Rectal smooth muscle tissue (tissue), 1 donor: ENCODE data around the gene RPL31.
"Not testable (repeated sequence)": the region's sequence is repeated elsewhere in the genome, so short reads cannot be mapped to it uniquely, and the experiment has no call there.

Experiments used
- H3K27ac ChIP-seq: one replicate; pipeline ENCODE4 v1.7.0; 2013; ENCODE audit warnings: low read depth, low read length, inconsistent platforms
- H3K27me3 ChIP-seq: one replicate; pipeline ENCODE4 v1.7.0; 2013; ENCODE audit warnings: low read length; ENCODE audit not compliant: control insufficient read depth, insufficient read depth
- H3K36me3 ChIP-seq: one replicate; pipeline ENCODE4 v1.7.0; 2013; ENCODE audit warnings: low read length; ENCODE audit not compliant: control insufficient read depth, insufficient read depth
- H3K4me1 ChIP-seq: one replicate; pipeline ENCODE4 v1.7.0; 2013; ENCODE audit warnings: low read length; ENCODE audit not compliant: control insufficient read depth, insufficient read depth
- H3K4me3 ChIP-seq: one replicate; pipeline ENCODE4 v1.7.0; 2013; ENCODE audit warnings: low read length
- H3K9ac ChIP-seq: one replicate; pipeline ENCODE4 v1.7.0; 2013; ENCODE audit warnings: low read length

The RPL31 gene

GRCh38 chr2:101045330-101045729 lies 43.2 kb downstream of the RPL31 start:
- no peaks in the 10 kb centered on the region for H3K27me3 ChIP-seq
- H3K9ac ChIP-seq: no peak overlapping the region
- no peaks in the 10 kb centered on the region for H3K36me3 ChIP-seq
- H3K4me3 ChIP-seq: no peak overlapping the region
- H3K4me1 ChIP-seq: no peaks in the 10 kb centered on the region
- no peak overlapping the region for H3K27ac ChIP-seq

GRCh38 chr2:101047075-101047766 lies 45.1 kb downstream of the RPL31 start:
- H3K4me1 ChIP-seq: no peaks in the 10 kb centered on the region
- H3K27ac ChIP-seq: no peak overlapping the region
- H3K27me3 ChIP-seq: no peaks in the 10 kb centered on the region
- no peaks in the 10 kb centered on the region for H3K36me3 ChIP-seq
- H3K4me3 ChIP-seq: no peak overlapping the region
- no peak overlapping the region for H3K9ac ChIP-seq

DNA sequence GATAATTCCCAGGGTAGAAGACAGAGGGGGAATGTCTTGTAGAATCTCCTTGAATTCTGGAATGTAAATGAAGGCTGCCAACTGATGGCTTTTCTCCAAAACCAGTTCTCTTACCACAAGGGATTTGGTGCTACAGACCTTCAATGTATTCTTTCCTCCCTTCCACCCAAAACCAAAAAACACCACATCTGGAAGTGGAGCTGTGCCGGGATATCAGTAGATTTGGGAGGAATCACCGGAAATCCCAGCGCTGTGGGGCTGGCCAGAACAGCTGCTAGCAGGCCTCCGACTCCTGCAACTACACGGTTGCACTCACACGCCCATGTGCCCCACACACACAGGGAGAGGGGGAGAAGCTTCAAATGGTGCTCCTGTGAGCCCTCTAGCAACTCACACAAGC lies 45.7 kb downstream of the RPL31 start:
- no peaks in the 10 kb centered on the region for H3K4me1 ChIP-seq
- H3K27ac ChIP-seq: no peak overlapping the region
- no peaks in the 10 kb centered on the region for H3K36me3 ChIP-seq
- H3K9ac ChIP-seq: no peak overlapping the region
- H3K4me3 ChIP-seq: no peak overlapping the region
- H3K27me3 ChIP-seq: no peaks in the 10 kb centered on the region

DNA sequence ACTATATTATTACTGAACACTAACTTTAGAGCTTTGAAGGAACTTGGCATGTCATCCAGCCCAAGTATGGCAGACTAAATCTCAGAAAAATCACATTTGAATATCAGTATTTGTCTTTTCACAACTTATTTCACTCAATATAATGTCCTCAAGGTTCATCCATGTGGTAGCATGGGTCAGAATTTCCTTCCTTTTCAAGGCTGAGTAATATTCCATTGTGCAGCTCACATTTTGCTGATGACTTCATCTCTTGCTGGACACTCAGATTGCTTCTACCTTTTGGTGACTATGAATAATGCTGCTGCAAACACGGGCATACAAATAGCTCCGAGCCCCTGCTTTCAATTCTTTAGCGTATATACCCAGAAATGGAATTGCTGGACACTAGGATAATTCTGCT lies 46.7 kb downstream of the RPL31 start:
- Histone ChIP-seq H3K9ac (no peak overlapping the region), H3K4me3 (no peak overlapping the region), H3K4me1 (no peaks in the 10 kb centered on the region), H3K27ac (no peak overlapping the region), H3K27me3 (no peaks in the 10 kb centered on the region), H3K36me3 (no peaks in the 10 kb centered on the region)

GRCh38 chr2:101050886-101051285 lies 48.8 kb downstream of the RPL31 start:
- not testable (repeated sequence) for H3K27me3 ChIP-seq, H3K36me3 ChIP-seq, H3K27ac ChIP-seq, H3K4me1 ChIP-seq, H3K9ac ChIP-seq, H3K4me3 ChIP-seq

DNA sequence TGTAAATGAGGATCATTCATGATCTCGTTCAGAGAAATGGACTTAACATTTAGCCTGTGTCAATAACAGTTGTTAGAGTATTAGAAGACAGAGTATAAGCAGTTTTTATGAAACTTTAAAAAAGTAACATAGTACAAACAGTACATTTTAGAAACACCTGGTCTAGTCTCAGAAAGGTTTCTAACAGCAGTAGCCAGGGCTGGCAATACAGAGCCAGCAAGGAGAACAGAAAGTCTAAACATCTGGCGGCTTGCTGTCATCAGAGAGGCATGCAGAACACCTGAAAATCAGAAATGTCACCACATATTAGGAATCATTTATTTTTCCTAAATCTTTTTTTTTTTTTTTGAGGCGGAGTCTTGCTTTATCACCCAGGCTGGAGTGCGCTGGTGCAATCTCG lies 50.1 kb downstream of the RPL31 start:
- H3K9ac ChIP-seq: no peak overlapping the region
- H3K36me3 ChIP-seq: no peaks in the 10 kb centered on the region
- no peaks in the 10 kb centered on the region for H3K4me1 ChIP-seq
- H3K4me3 ChIP-seq: no peak overlapping the region
- H3K27me3 ChIP-seq: no peaks in the 10 kb centered on the region
- no peak overlapping the region for H3K27ac ChIP-seq

GRCh38 chr2:101053117-101053516 lies 51.0 kb downstream of the RPL31 start:
- no peak overlapping the region for H3K27ac ChIP-seq
- no peak overlapping the region for H3K9ac ChIP-seq
- H3K4me3 ChIP-seq: no peak overlapping the region
- H3K4me1 ChIP-seq: no peaks in the 10 kb centered on the region
- H3K36me3 ChIP-seq: no peaks in the 10 kb centered on the region
- no peaks in the 10 kb centered on the region for H3K27me3 ChIP-seq
